K562 (cell line): Measurements from ENCODE around the gene CD69. TPM values are rescaled to one million over a fixed set of nuclear protein-coding genes. Genes with fewer than 3 reads are reported as not detected.
A peak's percentile ranks its signal among the peaks of the same experiment; 100 is the strongest.

Source experiments
- ATAC-seq: fragments of 200-7000 bp; cut with Tn5 transposase; 3 replicates; pipeline ENCODE4 v1.9.1; 2020; ENCODE audit warnings: moderate library complexity
- BruUV-seq: library from RNA; stranded (reverse); fragments of 400-500 nt; replicated peaks from 2 replicates; lab custom pipeline; 2021; lab: Mats Ljungman, UMichigan
- CTCF ChIA-PET: fragments of 300-600 bp; formaldehyde crosslinking; extraction: SDS; loops from one replicate; lab custom pipeline; 2021; ENCODE audit warnings: low intra/inter-chr PET ratio; lab: Yijun Ruan, JAX
- POLR2A ChIA-PET: fragments of 300-600, 350-650 bp; sonication (Branson Sonifier 250); formaldehyde crosslinking; extraction: SDS; loops from one replicate; lab custom pipeline; 2021; ENCODE audit warnings: antibody characterized with exemption, inconsistent platforms; lab: Yijun Ruan, JAX
- DNase-seq, 4 experiments: peaks; one replicate each; pipeline versions ENCODE4 v3.0.0 to v3.0.0-alpha.2; 2011 to 2018; ENCODE audit warnings: low spot score in 3 of 4, mixed read lengths in 3 of 4; ENCODE audit errors: extremely low read depth in 1 of 4
- FAIRE-seq: peaks from 2 replicates; lab custom pipeline; 2011; peaks lifted over from hg19 to GRCh38; lab: Jason Lieb, UNC
- H2AFZ ChIP-seq: 2 replicates; pipeline ENCODE4 v1.6.0; 2011; ENCODE audit warnings: low read depth, low read length, control low read depth, inconsistent platforms
- H3K27ac ChIP-seq: fragments of 200-600 bp; 3 replicates; pipeline ENCODE4 v1.8.0; 2011; ENCODE audit warnings: low read depth, mild to moderate bottlenecking, control low read depth, inconsistent platforms, low read length, moderate library complexity, mixed read lengths; ENCODE audit errors: extremely low read depth
- H3K27me3 ChIP-seq, 2 experiments: fragments of 300-600 bp in 1 of 2; 2 replicates in 1 of 2; 3 replicates in 1 of 2; pipeline versions ENCODE4 v1.6.0 to v1.8.0; 2011; ENCODE audit warnings: inconsistent platforms in 2 of 2, low read length in 2 of 2, mild to moderate bottlenecking in 1 of 2, mixed read lengths in 1 of 2, moderate library complexity in 1 of 2; ENCODE audit not compliant: control insufficient read depth in 2 of 2, insufficient read depth in 2 of 2
- H3K36me3 ChIP-seq: fragments of 300-600 bp; 3 replicates; pipeline ENCODE4 v1.8.0; 2011; ENCODE audit warnings: mild to moderate bottlenecking, low read length, inconsistent platforms; ENCODE audit not compliant: control insufficient read depth, insufficient read depth
- H3K4me1 ChIP-seq, 2 experiments: fragments of 200-600 bp in 1 of 2; replicated peaks in 1 of 2; 2 replicates in 1 of 2; 3 replicates in 1 of 2; pipeline versions ENCODE4 v1.5.1 to v1.8.0; 2011; ENCODE audit warnings: inconsistent platforms in 2 of 2, low read length in 2 of 2, mild to moderate bottlenecking in 1 of 2, mixed read lengths in 1 of 2, moderate library complexity in 1 of 2; ENCODE audit not compliant: control insufficient read depth in 2 of 2, insufficient read depth in 2 of 2
- H3K4me2 ChIP-seq: 2 replicates; pipeline ENCODE4 v1.6.1; 2011; ENCODE audit warnings: low read length, control low read depth, inconsistent platforms, mixed read lengths; ENCODE audit not compliant: insufficient read depth
- H3K4me3 ChIP-seq: fragments of 200-600 bp; sonication (generic), shearing (Covaris generic); 2 replicates; pipeline ENCODE4 v1.5.1; 2016; ENCODE audit warnings: control low read depth, inconsistent platforms
- H3K79me2 ChIP-seq: fragments of 200-600 bp; 3 replicates; pipeline ENCODE4 v1.8.0; 2011; ENCODE audit warnings: low read length, inconsistent platforms; ENCODE audit not compliant: control insufficient read depth, insufficient read depth
- H3K9ac ChIP-seq, 2 experiments: 2 replicates each; pipeline versions ENCODE4 v1.6.0 to v1.6.1; 2011; ENCODE audit warnings: low read depth in 2 of 2, low read length in 2 of 2, control low read depth in 1 of 2, inconsistent platforms in 1 of 2, mild to moderate bottlenecking in 1 of 2, mixed read lengths in 1 of 2; ENCODE audit not compliant: insufficient read depth in 1 of 2
- H3K9me1 ChIP-seq: one replicate; pipeline ENCODE4 v1.6.0; 2011; ENCODE audit warnings: inconsistent platforms, mild to moderate bottlenecking, low read length, moderate library complexity; ENCODE audit not compliant: control insufficient read depth, insufficient read depth
- H3K9me3 ChIP-seq: replicated peaks from 2 replicates; pipeline ENCODE4 v1.5.1; 2011; ENCODE audit warnings: low read depth, low read length, inconsistent platforms; ENCODE audit not compliant: control insufficient read depth, insufficient read depth
- H4K20me1 ChIP-seq: replicated peaks from 2 replicates; pipeline ENCODE4 v1.6.1; 2011; ENCODE audit warnings: low read length, inconsistent platforms, mixed read lengths; ENCODE audit not compliant: control insufficient read depth, insufficient read depth
- ARID3A ChIP-seq: IDR thresholded peaks from 2 replicates; pipeline ENCODE4 v1.6.1; 2012; ENCODE audit warnings: low read depth, low read length, improper control_type of control experiment, borderline replicate concordance
- ASH1L ChIP-seq: fragments of 450-650 bp; IDR thresholded peaks from 2 replicates; pipeline ENCODE4 v1.6.1; 2018; ENCODE audit warnings: borderline replicate concordance, mild to moderate bottlenecking, low read depth; ENCODE audit not compliant: partially characterized antibody
- BDP1 ChIP-seq: IDR thresholded peaks from 3 replicates; pipeline ENCODE4 v1.6.1; 2011; ENCODE audit not compliant: insufficient read length, insufficient read depth
- CBX5 ChIP-seq: IDR thresholded peaks from 2 replicates; pipeline ENCODE4 v1.6.1; 2014; ENCODE audit warnings: low read depth, borderline replicate concordance
- COPS2 ChIP-seq: fragments of 450-650 bp; conservative IDR thresholded peaks from 2 replicates; pipeline ENCODE4 v1.6.1; 2016; ENCODE audit warnings: mild to moderate bottlenecking, moderate library complexity
- JUND ChIP-seq, 2 experiments: IDR thresholded peaks; 2 replicates in 1 of 2; 3 replicates in 1 of 2; pipeline ENCODE4 v1.6.1; 2011; ENCODE audit warnings: borderline replicate concordance in 2 of 2, low read depth in 2 of 2, low read length in 2 of 2, improper control_type of control experiment in 1 of 2, missing biosample characterization in 1 of 2, missing genetic modification characterization in 1 of 2, missing genetic modification reagents in 1 of 2
- NONO ChIP-seq, 2 experiments: fragments of 200-400 bp in 1 of 2; fragments of 450-650 bp in 1 of 2; formaldehyde crosslinking in 1 of 2; IDR thresholded peaks; 2 replicates each; pipeline ENCODE4 v1.6.1; 2017; ENCODE audit warnings: low read depth in 2 of 2, mild to moderate bottlenecking in 2 of 2, moderate library complexity in 2 of 2, low read length in 1 of 2
- POLR2A ChIP-seq: fragments of 450-650 bp; conservative IDR thresholded peaks from 2 replicates; pipeline ENCODE4 v1.6.1; 2016
- POLR2B ChIP-seq: fragments of 450-650 bp; IDR thresholded peaks from 2 replicates; pipeline ENCODE4 v1.6.1; 2018; ENCODE audit warnings: low read depth; ENCODE audit not compliant: partially characterized antibody
- PTTG1 ChIP-seq: fragments of 450-650 bp; IDR thresholded peaks from 2 replicates; pipeline ENCODE4 v1.6.1; 2016; ENCODE audit warnings: low read depth, mild to moderate bottlenecking, missing genetic modification characterization, missing compliant biosample characterization
- SUPT5H ChIP-seq: fragments of 450-650 bp; IDR thresholded peaks from 2 replicates; pipeline ENCODE4 v1.6.1; 2016
- whole genome bisulfite sequencing: fragments of 100-300 bp; shearing (Covaris generic); methylation state at CpG from one replicate; pipeline ENCODE4 v1.1.6; 2016; ENCODE audit warnings: low coverage, mixed read lengths; ENCODE audit not compliant: insufficient coverage; ENCODE audit errors: missing lambda C conversion rate; 5-methylcytosine and 5-hydroxymethylcytosine counted together
- in situ Hi-C: fragments of 300-500 bp; cut with MboI; formaldehyde crosslinking; loops from 4 replicates; pipeline ENCODE4 v1.15.0; 2018; ENCODE audit warnings: inconsistent platforms, mixed read lengths
- intact Hi-C: fragments of 100-400 bp; cut with micrococcal nuclease; formaldehyde crosslinking; loops from 2 replicates; pipeline ENCODE4 v1.14.2; 2022
- polyA plus RNA-seq, 8 experiments: library from polyadenylated mRNA; depleted of rRNA in 4 of 8; stranded (reverse) in 5 of 8; unstranded in 3 of 8; fragments of >200 nt; fragmentation: Nextera tagmentation in 2 of 8; fragmentation: Illumina TruSeq in 1 of 8; extraction: Ambion mirVana in 2 of 8; extraction: Trizol in 1 of 8; gene quantifications; 2 replicates each; pipeline versions ENCODE4 v1.2.1 to v1.2.3, GENCODE V29; 2011 to 2014; ENCODE audit warnings: inconsistent platforms in 1 of 8, missing spikeins in 1 of 8
- total RNA-seq, 7 experiments: library from RNA; depleted of rRNA in 6 of 7; stranded (reverse); fragments of >200 nt in 6 of 7; fragmentation: Illumina TruSeq in 2 of 7; extraction: Trizol in 2 of 7; gene quantifications; 2 replicates each; pipeline versions ENCODE4 v1.2.1 to v1.2.3, GENCODE V29; 2011 to 2021; ENCODE audit warnings: low replicate concordance in 1 of 7
- TF ChIP-seq, protein P1 (sequence below), 3 experiments: IDR thresholded peaks in 2 of 3; conservative IDR thresholded peaks in 1 of 3; 2 replicates each; pipeline ENCODE4 v1.5.1; 2011 to 2012; ENCODE audit warnings: low read length in 3 of 3, mild to moderate bottlenecking in 3 of 3, control low read depth in 2 of 3, improper control_type of control experiment in 1 of 3, inconsistent platforms in 1 of 3, low read depth in 1 of 3, mixed read lengths in 1 of 3, moderate library complexity in 1 of 3; ENCODE audit not compliant: insufficient read depth in 2 of 3
- TF ChIP-seq, protein P2 (sequence below): fragments of 450-650 bp; formaldehyde crosslinking; IDR thresholded peaks from 2 replicates; pipeline ENCODE4 v1.4.0; 2022; ENCODE audit warnings: missing genetic modification characterization

Gene CD69
- total and polyA plus RNA-seq, 9 of the 15 experiments (the other 6 are each of a cell fraction or from before 2014, with no cell fraction given), result 11.7 to 243 (median 54.4) TPM

- TF ChIP-seq, protein P1, sequence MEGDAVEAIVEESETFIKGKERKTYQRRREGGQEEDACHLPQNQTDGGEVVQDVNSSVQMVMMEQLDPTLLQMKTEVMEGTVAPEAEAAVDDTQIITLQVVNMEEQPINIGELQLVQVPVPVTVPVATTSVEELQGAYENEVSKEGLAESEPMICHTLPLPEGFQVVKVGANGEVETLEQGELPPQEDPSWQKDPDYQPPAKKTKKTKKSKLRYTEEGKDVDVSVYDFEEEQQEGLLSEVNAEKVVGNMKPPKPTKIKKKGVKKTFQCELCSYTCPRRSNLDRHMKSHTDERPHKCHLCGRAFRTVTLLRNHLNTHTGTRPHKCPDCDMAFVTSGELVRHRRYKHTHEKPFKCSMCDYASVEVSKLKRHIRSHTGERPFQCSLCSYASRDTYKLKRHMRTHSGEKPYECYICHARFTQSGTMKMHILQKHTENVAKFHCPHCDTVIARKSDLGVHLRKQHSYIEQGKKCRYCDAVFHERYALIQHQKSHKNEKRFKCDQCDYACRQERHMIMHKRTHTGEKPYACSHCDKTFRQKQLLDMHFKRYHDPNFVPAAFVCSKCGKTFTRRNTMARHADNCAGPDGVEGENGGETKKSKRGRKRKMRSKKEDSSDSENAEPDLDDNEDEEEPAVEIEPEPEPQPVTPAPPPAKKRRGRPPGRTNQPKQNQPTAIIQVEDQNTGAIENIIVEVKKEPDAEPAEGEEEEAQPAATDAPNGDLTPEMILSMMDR (IDR thresholded peaks at IDR 0.05 in 2 of 3, conservative IDR thresholded peaks at IDR 0.05 in 1 of 3; ENCODE audit: insufficient read depth in 2 of 3, low read depth in 1 of 3, low read length in 3 of 3), result no peak
- no peak for TF ChIP-seq ARID3A
Measured at GRCh38 chr12:9754099-9754927, 6.4 kb downstream of the CD69 start (continued).

DNA sequence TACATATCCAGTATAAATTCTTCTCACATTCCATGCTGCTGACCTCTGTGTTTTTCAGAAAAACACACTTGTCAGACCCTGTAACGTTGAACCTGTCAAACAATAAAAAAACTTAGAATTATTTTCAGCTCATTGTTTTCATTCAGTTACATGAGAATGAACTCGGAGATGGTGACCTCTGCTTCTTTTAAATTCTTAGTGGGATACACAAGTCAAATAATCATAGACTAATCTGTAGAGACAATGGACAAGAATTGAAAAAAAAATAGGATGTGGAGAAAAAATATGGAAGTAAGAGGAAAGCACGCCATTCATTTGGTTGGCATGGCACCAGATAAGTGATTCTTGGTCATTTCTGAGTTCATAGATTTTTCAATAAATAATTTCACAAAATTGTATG is 7.2 kb downstream of the CD69 start:
- FAIRE-seq, result no peak
- Histone ChIP-seq H3K27me3 (no peaks in the 10 kb centered on the region), H4K20me1 (no peaks in the 10 kb centered on the region; the same call in 1 of the 2 replicates), H2AFZ (no peak overlapping the region), H3K79me2 (peaks cover 49% of the 10 kb centered on the region), H3K4me3 (no peak overlapping the region), H3K36me3 (peaks cover 43% of the 10 kb centered on the region), H3K4me1 (no peaks in the 10 kb centered on the region; a peak in 1 of 5 replicates), H3K27ac (no peak overlapping the region), H3K9me3 (no peaks in the 10 kb centered on the region), H3K9ac (no peak overlapping the region), H3K4me2 (no peak overlapping the region), H3K9me1 (no peaks in the 10 kb centered on the region)
- ATAC-seq, result no peak
- WGBS, result 83% methylated on average over 3 of the region's 3 CpGs
- CTCF ChIA-PET, result no interaction called here
- intact Hi-C loops (loop anchor here (5.0 kb wide), 1 partner anchor 174 kb away; no protein-coding TSS in a partner anchor), in situ Hi-C loops (loop anchor here (5.0 kb wide), 1 partner anchor 44 kb away; no protein-coding TSS in a partner anchor)
- no peak for DNase-seq
- POLR2A ChIA-PET, result interaction anchor here (1.3 kb wide), 1 partner anchor 45 kb away, joined by 5 read pairs; no protein-coding TSS in a partner anchor
- no TSS peak for BruUV-seq
- peak; percentile 51 for TF ChIP-seq POLR2B
- TF ChIP-seq CBX5, result no peak
- no peak for TF ChIP-seq NONO (IDR thresholded peaks at IDR 0.05; ENCODE audit: low read depth in 2 of 2, low read length in 1 of 2)
- no peak for TF ChIP-seq BDP1
- TF ChIP-seq SUPT5H, result peak; percentile 0; the same call in 1 of the 2 replicates
- TF ChIP-seq POLR2A, result 0 out of 2 replicates have a peak, but pooled peaks have one; percentile 0
- TF ChIP-seq COPS2, result no peak
- TF ChIP-seq PTTG1 (tag), result no peak
- TF ChIP-seq ASH1L, result no peak
- TF ChIP-seq, protein P2, sequence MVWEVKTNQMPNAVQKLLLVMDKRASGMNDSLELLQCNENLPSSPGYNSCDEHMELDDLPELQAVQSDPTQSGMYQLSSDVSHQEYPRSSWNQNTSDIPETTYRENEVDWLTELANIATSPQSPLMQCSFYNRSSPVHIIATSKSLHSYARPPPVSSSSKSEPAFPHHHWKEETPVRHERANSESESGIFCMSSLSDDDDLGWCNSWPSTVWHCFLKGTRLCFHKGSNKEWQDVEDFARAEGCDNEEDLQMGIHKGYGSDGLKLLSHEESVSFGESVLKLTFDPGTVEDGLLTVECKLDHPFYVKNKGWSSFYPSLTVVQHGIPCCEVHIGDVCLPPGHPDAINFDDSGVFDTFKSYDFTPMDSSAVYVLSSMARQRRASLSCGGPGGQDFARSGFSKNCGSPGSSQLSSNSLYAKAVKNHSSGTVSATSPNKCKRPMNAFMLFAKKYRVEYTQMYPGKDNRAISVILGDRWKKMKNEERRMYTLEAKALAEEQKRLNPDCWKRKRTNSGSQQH (CRISPR knock-in tag), result 0 out of 2 replicates have a peak, but pooled peaks have one; percentile 37
- TF ChIP-seq JUND (IDR thresholded peaks at IDR 0.05; ENCODE audit: borderline replicate concordance, low read depth, low read length), result no peak
- no peak for TF ChIP-seq JUND (tag; IDR thresholded peaks at IDR 0.05; ENCODE audit: borderline replicate concordance, low read depth, low read length)
